CD14-positive monocyte (primary cell): ENCODE results near the gene SNCAIP. TPM values are rescaled to one million over a fixed set of nuclear protein-coding genes. Genes with fewer than 3 reads are reported as not detected.

ENCODE experiments used
- DNase-seq, 3 donors: peaks; one replicate each; pipeline ENCODE4 v3.0.0-alpha.2; 2011 to 2022
- H2AFZ ChIP-seq: 2 replicates; pipeline ENCODE4 v1.6.0; 2012; ENCODE audit warnings: mild to moderate bottlenecking, low read depth, low read length, inconsistent platforms; ENCODE audit not compliant: insufficient read depth, poor library complexity, severe bottlenecking
- H3K27ac ChIP-seq, 2 donors: 1 replicate in 1 of 2; 2 replicates in 1 of 2; pipeline ENCODE4 v1.5.1; 2012 to 2013; ENCODE audit warnings: low read length in 2 of 2, control low read depth in 1 of 2, inconsistent platforms in 1 of 2, low read depth in 1 of 2, mild to moderate bottlenecking in 1 of 2
- H3K27me3 ChIP-seq, 2 donors: one replicate each; pipeline versions ENCODE4 v1.6.0 to v1.6.1; 2011 to 2013; ENCODE audit warnings: low read length in 2 of 2; ENCODE audit not compliant: control insufficient read depth in 2 of 2, insufficient read depth in 2 of 2
- H3K36me3 ChIP-seq, 2 donors: replicated peaks in 1 of 2; 1 replicate in 1 of 2; 2 replicates in 1 of 2; pipeline versions ENCODE4 v1.5.1 to v1.6.1; 2012 to 2013; ENCODE audit warnings: low read length in 2 of 2, control low read depth in 1 of 2, inconsistent platforms in 1 of 2, mild to moderate bottlenecking in 1 of 2; ENCODE audit not compliant: insufficient read depth in 2 of 2, control insufficient read depth in 1 of 2
- H3K4me1 ChIP-seq, 2 donors: 1 replicate in 1 of 2; 2 replicates in 1 of 2; pipeline versions ENCODE4 v1.5.1 to v1.6.1; 2012 to 2013; ENCODE audit warnings: low read length in 2 of 2, control low read depth in 1 of 2, inconsistent platforms in 1 of 2, mild to moderate bottlenecking in 1 of 2, moderate library complexity in 1 of 2; ENCODE audit not compliant: insufficient read depth in 2 of 2, control insufficient read depth in 1 of 2
- H3K4me2 ChIP-seq: replicated peaks from 2 replicates; pipeline ENCODE3; 2012; ENCODE audit warnings: low read length, moderate library complexity, mild to moderate bottlenecking; ENCODE audit not compliant: poor library complexity, severe bottlenecking; ENCODE audit errors: extremely low read depth
- H3K4me3 ChIP-seq, 3 experiments: fragments of 200-600 bp in 1 of 3; sonication (generic) in 1 of 3; replicated peaks in 1 of 3; 1 replicate in 2 of 3; 2 replicates in 1 of 3; pipeline ENCODE4 v1.5.1; 2011 to 2013; ENCODE audit warnings: low read length in 3 of 3, mild to moderate bottlenecking in 3 of 3, control low read depth in 2 of 3, low read depth in 2 of 3, inconsistent platforms in 1 of 3, moderate library complexity in 1 of 3
- H3K79me2 ChIP-seq: 2 replicates; pipeline ENCODE4 v1.6.0; 2012; ENCODE audit warnings: mild to moderate bottlenecking, control low read depth, inconsistent platforms, low read length, moderate library complexity; ENCODE audit not compliant: insufficient read depth
- H3K9ac ChIP-seq: 2 replicates; pipeline ENCODE4 v1.6.0; 2017; ENCODE audit warnings: low read length, mild to moderate bottlenecking; ENCODE audit not compliant: insufficient read depth, poor library complexity, severe bottlenecking
- H3K9me3 ChIP-seq, 2 donors: replicated peaks in 1 of 2; 1 replicate in 1 of 2; 2 replicates in 1 of 2; pipeline versions ENCODE4 v1.5.1 to v1.6.1; 2012 to 2013; ENCODE audit warnings: low read length in 2 of 2, control low read depth in 1 of 2; ENCODE audit not compliant: control insufficient read depth in 1 of 2, insufficient read depth in 1 of 2
- H4K20me1 ChIP-seq: 2 replicates; pipeline ENCODE4 v1.6.0; 2012; ENCODE audit warnings: mild to moderate bottlenecking, low read length, control low read depth, moderate library complexity; ENCODE audit not compliant: insufficient read depth
- H3K27ac Mint-ChIP-seq, 7 donors: one replicate each; pipeline ENCODE4 v1.8.0; 2020; ENCODE audit warnings: mild to moderate bottlenecking in 7 of 7, mixed read lengths in 7 of 7, moderate library complexity in 6 of 7, inconsistent platforms in 2 of 7
- H3K27me3 Mint-ChIP-seq, 3 donors: one replicate each; pipeline ENCODE4 v1.8.0; 2021 to 2022; ENCODE audit warnings: low read depth in 3 of 3, mild to moderate bottlenecking in 3 of 3, mixed read lengths in 3 of 3, moderate library complexity in 3 of 3, inconsistent platforms in 1 of 3
- H3K36me3 Mint-ChIP-seq, 2 donors: one replicate each; pipeline ENCODE4 v1.8.0; 2020; ENCODE audit warnings: mixed read lengths in 2 of 2, inconsistent platforms in 1 of 2, mild to moderate bottlenecking in 1 of 2
- H3K4me1 Mint-ChIP-seq: one replicate; pipeline ENCODE4 v1.8.0; 2020; ENCODE audit warnings: mild to moderate bottlenecking, mixed read lengths
- H3K4me3 Mint-ChIP-seq, 2 donors: one replicate each; pipeline ENCODE4 v1.8.0; 2020; ENCODE audit warnings: mild to moderate bottlenecking in 2 of 2, mixed read lengths in 2 of 2, moderate library complexity in 1 of 2
- H3K9me3 Mint-ChIP-seq, 7 donors: one replicate each; pipeline ENCODE4 v1.8.0; 2020 to 2022; ENCODE audit warnings: mixed read lengths in 7 of 7, mild to moderate bottlenecking in 6 of 7, moderate library complexity in 6 of 7, inconsistent platforms in 2 of 7
- WGBS: methylation state at CpG from one replicate; pipeline ENCODE4 v1.1.5; 2013; ENCODE audit warnings: missing lambda C conversion rate; ENCODE audit not compliant: insufficient coverage; 5-methylcytosine and 5-hydroxymethylcytosine counted together
- intact Hi-C, 2 donors: fragments of 100-400 bp; cut with micrococcal nuclease; formaldehyde crosslinking; loops; one replicate each; pipeline versions ENCODE4 v1.15.0 to v1.15.1; 2023
- polyA plus RNA-seq, 3 donors: library from polyadenylated mRNA; depleted of rRNA in 1 of 3; unstranded in 2 of 3; stranded (reverse) in 1 of 3; fragments of 300-500 nt in 2 of 3; fragments of >200 nt in 1 of 3; fragmentation: Illumina TruSeq in 2 of 3; gene quantifications; 1 replicate in 2 of 3; 2 replicates in 1 of 3; pipeline ENCODE4 v1.2.3, GENCODE V29; 2012 to 2021
- TF ChIP-seq, protein P1 (sequence below): fragments of 200-600 bp; IDR thresholded peaks from one replicate; pipeline ENCODE4 v1.8.0; 2022; ENCODE audit warnings: antibody characterized with exemption, mild to moderate bottlenecking

SNCAIP gene
- polyA plus RNA-seq, 3 donors, result not detected

DNA sequence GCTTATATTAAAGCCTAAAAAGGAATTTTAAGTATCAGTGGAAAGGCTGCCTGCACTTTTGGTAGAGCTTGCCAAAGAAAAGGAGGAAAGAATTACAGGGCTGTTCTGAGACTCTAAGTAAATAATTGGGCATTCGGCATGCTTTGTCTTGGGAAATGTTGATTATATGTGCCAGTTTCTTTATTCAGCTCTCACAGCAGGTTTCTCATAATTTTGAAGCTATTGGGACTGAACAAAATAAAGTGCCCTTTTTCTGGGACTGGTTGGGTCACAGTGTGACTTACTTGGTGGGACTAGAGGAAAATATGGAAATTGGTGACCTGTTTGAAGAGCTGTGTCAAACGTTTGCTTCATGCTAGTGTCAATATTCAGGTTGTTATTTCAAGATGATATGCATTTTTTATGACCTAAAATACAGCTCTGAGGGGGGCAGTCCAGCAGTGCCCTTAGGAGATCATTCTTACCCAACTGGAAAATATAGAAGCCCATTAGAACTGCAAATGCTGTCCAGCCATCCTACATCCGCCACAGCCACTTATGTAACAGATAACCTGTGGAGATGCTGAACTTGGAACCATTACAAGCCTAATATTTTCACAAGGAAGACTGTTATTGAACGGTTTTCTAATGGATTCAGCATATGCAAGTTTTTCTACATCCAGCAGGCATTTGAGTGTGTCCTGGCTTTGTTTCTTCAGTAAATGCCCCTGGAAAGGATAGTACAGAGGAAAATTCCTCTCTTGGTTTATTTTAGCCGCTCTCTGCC lies 122.4 kb downstream of the SNCAIP start:
- Histone ChIP-seq H2AFZ (no peak overlapping the region), H3K4me2 (no peak overlapping the region), H3K9ac (no peak overlapping the region), H3K79me2 (no peaks in the 10 kb centered on the region), H3K4me3 (no peak overlapping the region), H3K27ac (no peak overlapping the region), H3K9me3 (no peaks in the 10 kb centered on the region), H4K20me1 (no peaks in the 10 kb centered on the region), H3K4me1 (no peaks in the 10 kb centered on the region), H3K36me3 (no peaks in the 10 kb centered on the region), H3K27me3 (no peaks in the 10 kb centered on the region)
- Mint-ChIP-seq H3K27ac (no peak overlapping the region), H3K9me3 (peaks cover 0 to 3% (median 0%) of the 10 kb centered on the region in 7 donors), H3K36me3 (no peaks in the 10 kb centered on the region), H3K4me3 (no peak overlapping the region), H3K27me3 (peaks cover 0 to 1% (median 0%) of the 10 kb centered on the region in 3 donors), H3K4me1 (no peaks in the 10 kb centered on the region)
- intact Hi-C loops, result no loop called here
- 100% methylated on average over 1 of the region's 5 CpGs for WGBS
- no peak for DNase-seq
- TF ChIP-seq, protein P1, sequence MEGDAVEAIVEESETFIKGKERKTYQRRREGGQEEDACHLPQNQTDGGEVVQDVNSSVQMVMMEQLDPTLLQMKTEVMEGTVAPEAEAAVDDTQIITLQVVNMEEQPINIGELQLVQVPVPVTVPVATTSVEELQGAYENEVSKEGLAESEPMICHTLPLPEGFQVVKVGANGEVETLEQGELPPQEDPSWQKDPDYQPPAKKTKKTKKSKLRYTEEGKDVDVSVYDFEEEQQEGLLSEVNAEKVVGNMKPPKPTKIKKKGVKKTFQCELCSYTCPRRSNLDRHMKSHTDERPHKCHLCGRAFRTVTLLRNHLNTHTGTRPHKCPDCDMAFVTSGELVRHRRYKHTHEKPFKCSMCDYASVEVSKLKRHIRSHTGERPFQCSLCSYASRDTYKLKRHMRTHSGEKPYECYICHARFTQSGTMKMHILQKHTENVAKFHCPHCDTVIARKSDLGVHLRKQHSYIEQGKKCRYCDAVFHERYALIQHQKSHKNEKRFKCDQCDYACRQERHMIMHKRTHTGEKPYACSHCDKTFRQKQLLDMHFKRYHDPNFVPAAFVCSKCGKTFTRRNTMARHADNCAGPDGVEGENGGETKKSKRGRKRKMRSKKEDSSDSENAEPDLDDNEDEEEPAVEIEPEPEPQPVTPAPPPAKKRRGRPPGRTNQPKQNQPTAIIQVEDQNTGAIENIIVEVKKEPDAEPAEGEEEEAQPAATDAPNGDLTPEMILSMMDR, result no peak

DNA sequence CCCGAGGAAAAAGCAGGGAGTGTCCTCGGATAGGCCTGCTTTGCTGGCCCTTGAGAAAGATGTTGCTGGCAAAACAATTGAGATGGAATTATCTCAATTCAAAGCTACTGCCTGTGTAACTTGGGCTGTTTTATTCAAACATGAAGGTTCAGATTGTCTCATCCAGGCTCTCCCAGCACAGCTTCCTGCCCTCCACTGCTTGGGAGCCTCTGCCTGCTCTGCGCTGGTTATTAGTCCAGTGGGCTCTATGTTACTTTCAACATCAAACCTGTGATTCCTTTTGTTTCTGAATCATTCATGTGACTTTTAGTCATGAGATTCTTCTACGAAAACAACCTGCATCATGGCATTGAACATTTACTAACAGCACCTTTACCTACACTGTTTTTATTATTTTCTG lies 123.2 kb downstream of the SNCAIP start:
- Mint-ChIP-seq H3K9me3 (peaks cover 0 to 3% (median 0%) of the 10 kb centered on the region in 7 donors), H3K27ac (no peak overlapping the region), H3K36me3 (no peaks in the 10 kb centered on the region), H3K4me3 (no peak overlapping the region), H3K4me1 (no peaks in the 10 kb centered on the region), H3K27me3 (peaks cover 0 to 1% (median 0%) of the 10 kb centered on the region in 3 donors)
- Histone ChIP-seq H3K79me2 (no peaks in the 10 kb centered on the region), H3K4me1 (no peaks in the 10 kb centered on the region), H3K27me3 (no peaks in the 10 kb centered on the region), H3K4me3 (no peak overlapping the region), H2AFZ (no peak overlapping the region), H3K4me2 (no peak overlapping the region), H3K9me3 (no peaks in the 10 kb centered on the region), H3K36me3 (no peaks in the 10 kb centered on the region), H3K27ac (no peak overlapping the region), H4K20me1 (no peaks in the 10 kb centered on the region), H3K9ac (no peak overlapping the region)
- WGBS, result 60% methylated on average over 1 of the region's 4 CpGs
- DNase-seq, result no peak
- intact Hi-C loops, result no loop called here
- TF ChIP-seq, protein P1, result no peak
